GM19438 (cell line): ENCODE measurements around the gene CPD.
A peak's percentile ranks its signal among the peaks of the same experiment; 100 is the strongest.
"Not testable (repeated sequence)": the region's sequence is repeated elsewhere in the genome, so short reads cannot be mapped to it uniquely, and the experiment has no call there.

ENCODE experiments used
- ATAC-seq: cut with Tn5 transposase; IDR thresholded peaks from one replicate; pipeline ENCODE4 v1.9.1; 2021; ENCODE audit warnings: low read depth; ENCODE audit not compliant: unreplicated experiment

CPD gene

GRCh38 chr17:30378825-30379302, at the start of gene CPD:
Gene CPD (plus strand): TSS chr17:30378927. CDS start chr17:30378981, 54 bp downstream.
- ATAC-seq, result peak; percentile 71

DNA sequence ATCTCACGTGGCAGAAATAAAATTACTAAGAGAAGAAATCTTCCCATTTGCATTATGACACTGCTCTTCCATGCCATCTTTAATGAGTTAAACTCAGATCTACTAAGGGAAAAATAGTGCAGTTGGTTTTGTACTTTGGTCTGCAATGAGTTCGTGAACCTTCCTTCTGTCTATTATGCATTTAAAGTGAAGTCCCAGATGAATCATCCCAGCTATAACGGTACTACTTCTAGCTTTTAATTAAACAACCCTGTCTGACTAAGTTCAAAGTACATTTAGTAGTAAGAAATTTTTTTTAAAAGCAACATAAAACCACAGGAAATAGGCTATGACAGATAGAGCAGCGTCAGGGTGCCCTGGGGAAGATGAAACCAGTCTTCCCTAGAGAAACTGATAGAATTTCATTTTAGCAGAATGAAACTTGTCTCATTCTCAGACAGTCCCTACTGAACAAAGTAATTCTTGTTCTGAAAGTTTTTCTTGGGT, 46.6 kb upstream of the CPD start:
- ATAC-seq, result no peak

DNA sequence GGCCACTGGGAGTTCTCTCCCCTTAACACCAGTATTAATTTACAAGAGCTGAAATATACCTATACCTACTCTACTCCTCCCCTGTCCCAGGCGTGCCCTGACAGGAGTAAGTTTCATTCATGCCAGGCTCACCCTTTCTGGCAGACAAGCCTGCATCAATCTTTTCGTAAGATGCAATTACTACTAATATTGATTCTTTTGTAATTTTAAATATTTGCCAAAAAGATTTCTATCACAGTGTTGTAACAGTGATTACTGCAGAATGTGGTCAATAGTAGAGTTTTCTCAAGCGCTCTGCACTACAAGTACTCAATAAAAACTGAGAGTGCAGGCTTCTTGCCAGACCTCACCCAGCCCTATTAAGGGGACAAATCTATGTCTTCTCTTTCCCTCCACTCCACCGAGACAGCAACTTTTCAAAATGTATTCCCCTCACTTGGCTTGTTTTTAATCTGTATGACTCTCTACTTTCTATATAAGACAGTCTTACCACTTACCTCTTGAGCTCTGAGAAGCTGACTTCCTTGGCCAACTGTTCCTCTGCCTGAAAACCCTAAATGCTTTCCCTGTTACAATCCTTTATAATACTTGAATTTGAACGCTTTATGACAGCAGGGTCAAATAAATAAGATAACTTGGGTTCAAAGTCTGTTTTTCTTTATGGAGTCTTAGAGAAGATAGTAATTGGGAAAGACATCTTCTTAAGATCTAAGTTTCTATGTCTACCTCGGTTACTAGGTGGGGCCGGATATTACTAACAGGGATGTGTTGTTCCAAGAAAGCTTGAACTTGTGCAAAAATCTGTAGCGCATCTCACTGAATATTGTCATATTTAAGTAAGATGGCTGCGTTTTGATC, 45.0 kb upstream of the CPD start, which contains the start of gene TMIGD1:
TSS of gene TMIGD1 (minus strand) at position 555 of the 858 bp plus-strand sequence. CDS start 1,924 bp downstream, outside the sequence.
- no peak for ATAC-seq

DNA sequence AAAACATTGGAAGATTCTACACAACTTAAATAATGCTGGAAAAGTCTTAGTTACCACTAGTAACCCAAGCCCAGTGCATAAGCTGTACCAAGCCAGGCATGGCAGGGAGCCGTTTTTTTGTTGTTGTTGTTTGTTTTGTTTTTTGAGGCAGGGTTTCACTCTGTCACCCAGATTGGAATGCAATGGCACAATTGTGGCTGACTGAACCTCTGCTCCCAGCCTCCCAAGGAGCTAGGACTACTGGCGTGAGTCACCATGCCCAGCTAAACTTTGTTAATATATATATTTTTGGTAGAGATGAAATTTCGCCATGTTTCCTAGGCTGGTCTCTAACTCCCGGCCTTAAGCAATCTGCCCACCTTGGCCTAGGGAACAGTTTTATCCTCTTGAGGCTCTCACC, 44.3 kb upstream of the CPD start:
- ATAC-seq, result no peak

DNA sequence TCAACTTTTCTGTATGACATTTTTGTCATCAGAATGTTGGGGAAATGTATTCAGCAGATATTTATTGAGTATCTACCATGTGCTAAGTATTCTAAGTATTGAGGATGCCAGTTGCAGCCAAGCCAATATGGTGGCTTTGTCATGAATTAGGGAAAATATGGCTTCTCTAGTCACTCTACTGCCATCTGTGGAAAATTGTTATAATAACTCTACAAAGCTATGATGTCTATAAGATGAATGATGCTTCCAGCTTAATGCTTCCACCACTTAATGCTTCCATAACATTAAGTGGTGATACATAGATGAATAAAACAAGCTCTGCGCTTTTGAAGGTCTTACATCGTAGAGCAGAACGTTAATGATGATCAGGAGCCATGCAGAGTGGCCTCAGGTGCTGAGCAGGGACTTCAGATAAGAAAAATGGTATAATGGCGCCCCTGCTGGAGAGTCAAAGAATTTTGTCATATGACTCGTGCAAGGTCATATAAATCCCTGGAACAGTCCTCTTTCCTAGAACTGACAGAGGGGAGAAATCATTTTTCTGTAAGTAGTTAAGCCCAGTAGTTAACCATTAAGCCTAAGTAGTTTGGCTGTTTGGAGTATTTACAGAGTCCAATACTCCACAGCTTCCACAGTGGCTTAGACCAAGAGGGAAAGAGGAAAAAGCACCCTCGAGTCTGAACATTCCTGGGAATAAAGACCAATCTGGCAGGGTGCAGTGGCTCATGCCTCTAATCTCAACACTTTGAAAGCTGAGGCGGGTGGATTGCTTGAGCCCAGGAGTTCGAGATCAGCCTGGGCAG, 42.2 kb upstream of the CPD start:
- ATAC-seq, result no peak

DNA sequence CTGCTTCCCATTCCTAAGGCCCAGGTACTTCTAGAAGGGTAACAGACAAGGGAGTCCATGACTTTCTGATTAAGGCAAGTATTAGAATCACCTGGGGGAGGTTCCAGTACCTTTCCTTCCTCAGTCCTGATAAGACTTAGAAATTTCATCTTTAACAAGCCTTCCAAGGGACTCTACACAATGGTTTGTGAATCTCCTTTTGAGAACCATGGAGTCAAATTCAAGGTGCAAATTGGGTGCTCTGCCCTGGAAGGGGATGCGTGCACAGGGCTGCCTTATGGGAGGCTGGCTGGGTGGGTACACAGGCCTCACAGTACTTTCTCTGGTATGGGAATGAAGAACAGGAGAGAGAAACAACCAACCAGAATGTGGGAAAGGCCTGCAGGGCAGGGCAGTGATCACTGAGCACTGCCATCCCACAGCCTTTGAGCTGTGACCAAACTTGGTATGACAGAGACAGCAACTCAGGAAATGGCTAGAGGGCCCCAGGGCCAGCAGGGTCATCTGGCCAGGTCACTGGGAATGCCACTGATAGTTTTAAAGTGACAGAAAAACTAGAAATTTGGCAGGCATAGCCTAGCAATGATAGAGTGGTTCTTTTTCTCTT, 41.2 kb upstream of the CPD start:
- ATAC-seq, result no peak

- no peak for ATAC-seq
Measured at GRCh38 chr17:30339086-30339485, 39.6 kb upstream of the CPD start.

- ATAC-seq, result no peak
Measured at GRCh38 chr17:30340801-30341356, 37.8 kb upstream of the CPD start.

DNA sequence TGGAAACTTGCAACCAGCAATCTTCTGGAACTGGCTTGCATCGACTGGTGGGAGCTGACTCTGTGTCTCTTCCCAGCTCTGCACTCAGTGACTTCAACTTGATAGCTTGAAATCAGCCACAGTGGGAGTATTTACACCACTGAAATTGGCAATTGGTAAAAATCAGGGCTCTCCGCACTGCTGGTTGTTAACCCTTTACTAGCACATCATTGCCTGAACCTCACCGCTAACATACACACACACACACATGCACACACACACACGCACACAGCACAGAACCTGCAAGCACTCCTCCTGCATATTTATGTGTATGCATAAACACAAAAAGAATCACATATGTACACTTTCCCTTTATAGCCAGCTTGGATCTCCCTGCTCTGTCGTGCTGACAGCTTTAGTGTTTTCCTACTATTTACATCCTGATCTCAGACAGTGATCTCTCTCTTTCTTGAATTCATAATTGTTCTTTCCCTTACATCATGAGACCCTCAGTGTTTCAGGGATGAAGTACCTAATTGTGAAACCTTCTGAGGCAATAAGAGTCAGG, 37.0 kb upstream of the CPD start:
- no peak for ATAC-seq

DNA sequence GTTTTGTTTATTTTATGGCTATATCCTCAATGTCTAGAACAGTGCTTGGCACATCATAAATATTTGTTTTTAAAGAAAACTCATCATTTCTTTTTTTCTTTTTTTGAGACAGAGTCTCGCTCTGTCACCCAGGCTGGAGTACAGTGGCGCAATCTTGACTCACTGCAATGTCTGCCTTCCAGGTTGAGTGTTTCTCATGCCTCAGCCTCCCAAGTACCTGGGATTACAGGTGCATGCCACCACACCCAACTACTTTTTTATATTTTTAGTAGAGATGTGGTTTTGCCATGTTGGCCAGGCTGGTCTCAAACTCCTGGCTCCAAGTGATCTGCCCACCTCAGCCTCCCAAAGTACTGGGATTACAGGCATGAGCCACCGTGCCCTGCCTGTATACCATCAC, 35.5 kb upstream of the CPD start:
- not testable (repeated sequence) for ATAC-seq

- no peak for ATAC-seq
Measured at GRCh38 chr17:30343796-30344195, 34.9 kb upstream of the CPD start.

- ATAC-seq, result no peak
Measured at GRCh38 chr17:30344283-30345088, 34.2 kb upstream of the CPD start.

DNA sequence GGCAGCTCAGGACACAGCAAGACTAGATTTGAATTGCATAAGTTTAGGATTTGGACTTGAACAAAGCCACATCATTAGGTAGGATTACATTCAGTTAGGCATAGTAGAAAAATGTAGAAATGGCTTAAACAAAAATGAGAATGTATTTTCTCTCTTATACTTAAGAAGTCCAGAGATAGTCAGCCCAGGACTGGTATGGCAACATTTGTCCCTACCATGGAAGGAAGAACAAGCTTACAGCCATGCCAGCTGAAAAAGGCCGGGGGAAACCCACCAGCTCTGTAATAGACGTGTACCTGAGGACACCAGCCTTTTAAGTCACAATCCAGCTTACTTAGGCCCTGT, 33.7 kb upstream of the CPD start:
- ATAC-seq, result no peak

GRCh38 chr17:30345527-30346075, 33.1 kb upstream of the CPD start:
- ATAC-seq, result no peak

DNA sequence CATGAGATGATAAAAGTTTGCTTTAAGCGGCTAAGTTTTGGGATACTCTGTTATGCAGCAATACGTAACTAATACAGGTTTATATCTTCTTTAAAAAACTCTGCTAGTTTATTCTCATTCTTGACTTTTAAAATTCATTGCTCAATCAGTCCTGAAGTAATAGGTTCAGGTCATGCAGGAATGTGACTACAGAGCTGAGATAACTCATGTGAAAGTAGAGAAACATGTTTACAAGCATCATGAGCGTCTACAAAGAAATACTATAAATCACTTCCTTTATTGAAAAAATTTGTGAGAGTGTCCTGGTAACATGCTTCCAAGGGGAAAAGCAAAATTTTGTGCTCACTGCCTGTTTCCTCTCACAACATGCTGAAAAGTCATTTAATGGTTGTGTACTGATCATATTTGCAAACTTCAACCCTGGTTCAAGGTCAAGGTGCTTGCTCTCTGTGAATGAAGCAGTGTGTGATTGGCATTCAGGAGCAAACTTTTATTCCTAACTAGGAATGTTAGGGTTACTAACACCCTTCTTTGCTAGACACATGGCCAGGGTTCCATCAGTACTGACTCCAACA, 32.4 kb upstream of the CPD start:
- no peak for ATAC-seq

DNA sequence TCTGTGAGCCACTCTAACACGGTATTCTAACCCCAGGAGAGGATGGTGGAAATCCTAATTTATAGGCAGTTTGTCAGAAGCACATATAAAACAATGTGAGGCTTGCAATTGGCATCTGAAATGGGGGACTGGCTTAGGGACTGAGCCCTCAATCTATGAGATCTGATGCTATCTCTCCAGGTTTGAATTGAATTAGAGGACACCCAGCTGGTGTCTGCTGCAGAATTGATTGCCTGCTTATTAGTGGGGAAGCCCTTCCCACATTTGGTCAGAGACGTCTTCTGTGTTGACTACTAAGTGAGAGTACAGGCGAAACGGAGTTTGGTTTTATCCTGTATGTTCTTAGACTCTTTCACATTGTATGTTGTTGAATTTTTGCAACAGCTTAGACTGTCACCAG, 31.2 kb upstream of the CPD start:
- ATAC-seq, result no peak

- no peak for ATAC-seq
Measured at GRCh38 chr17:30349252-30349651, 29.5 kb upstream of the CPD start.

DNA sequence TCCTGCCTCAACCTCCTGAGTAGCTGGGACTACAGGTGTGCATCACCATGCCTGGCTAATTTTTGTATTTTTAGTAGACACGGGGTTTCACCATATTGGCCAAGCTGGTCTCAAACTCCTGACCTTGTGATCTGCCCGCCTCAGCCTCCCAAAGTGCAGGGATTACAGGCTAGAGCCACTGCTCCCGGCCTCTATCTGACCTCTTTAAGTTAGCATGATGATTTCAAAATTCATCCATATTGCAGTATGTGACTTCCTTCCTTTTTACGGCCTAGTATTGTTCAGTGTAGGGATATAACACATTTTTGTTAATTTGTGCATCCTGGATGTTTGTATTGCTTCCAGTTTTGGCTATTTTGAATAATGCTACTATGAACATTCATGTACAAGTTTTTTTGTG, 27.5 kb upstream of the CPD start:
- not testable (repeated sequence) for ATAC-seq

- ATAC-seq, result no peak
Measured at GRCh38 chr17:30351735-30352134, 27.0 kb upstream of the CPD start.
